Endothelial cell of hepatic sinusoid (primary cell): Measurements from ENCODE around the gene BPIFB3.

ENCODE experiments used
- in situ Hi-C: cut with HindIII; loops from 2 replicates; pipeline ENCODE4 v1.10.0; 2017; ENCODE audit warnings: low sequenced_read_pairs

Gene BPIFB3

GRCh38 chr20:33015700-33016580, 37.8 kb upstream of the BPIFB3 start:
- in situ Hi-C loops: no loop called here

GRCh38 chr20:33016581-33017109, 37.1 kb upstream of the BPIFB3 start:
- in situ Hi-C loops: no loop called here

GRCh38 chr20:33017542-33017941, 36.2 kb upstream of the BPIFB3 start:
- in situ Hi-C loops: no loop called here

GRCh38 chr20:33018169-33018931, 35.4 kb upstream of the BPIFB3 start:
- in situ Hi-C loops: no loop called here

- in situ Hi-C loops: no loop called here
These were observed 34.0 kb upstream of the BPIFB3 start for GRCh38 chr20:33019465-33020277.

GRCh38 chr20:33020278-33021161, 33.2 kb upstream of the BPIFB3 start:
- in situ Hi-C loops: no loop called here

GRCh38 chr20:33021879-33022278, 31.8 kb upstream of the BPIFB3 start:
- in situ Hi-C loops: no loop called here

GRCh38 chr20:33022289-33022688, 31.4 kb upstream of the BPIFB3 start:
- in situ Hi-C loops: no loop called here

- in situ Hi-C loops: no loop called here
These were observed 30.8 kb upstream of the BPIFB3 start for GRCh38 chr20:33022694-33023438.

GRCh38 chr20:33023439-33024242, 30.1 kb upstream of the BPIFB3 start:
- in situ Hi-C loops: no loop called here

GRCh38 chr20:33024243-33024560, 29.5 kb upstream of the BPIFB3 start:
- in situ Hi-C loops: no loop called here

- in situ Hi-C loops: no loop called here
These were observed 28.9 kb upstream of the BPIFB3 start for GRCh38 chr20:33024609-33025317.

GRCh38 chr20:33025318-33025876, 28.3 kb upstream of the BPIFB3 start:
- in situ Hi-C loops: no loop called here

GRCh38 chr20:33026072-33026778, 27.5 kb upstream of the BPIFB3 start:
- in situ Hi-C loops: no loop called here

- in situ Hi-C loops: no loop called here
These were observed 26.6 kb upstream of the BPIFB3 start for GRCh38 chr20:33026779-33027759.
